K562 (cell line): ENCODE measurements around the gene ZGLP1. TPM values are rescaled to one million over a fixed set of nuclear protein-coding genes. Genes with fewer than 3 reads are reported as not detected.
A peak's percentile ranks its signal among the peaks of the same experiment; 100 is the strongest.

Experiments
- ATF1 ChIP-seq, 2 experiments: fragments of 450-650 bp in 1 of 2; IDR thresholded peaks; 2 replicates each; pipeline ENCODE4 v1.6.1; 2016; ENCODE audit warnings: missing compliant biosample characterization in 1 of 2, missing genetic modification characterization in 1 of 2
- FUS ChIP-seq: fragments of 200-400 bp; formaldehyde crosslinking; optimal IDR thresholded peaks from 2 replicates; pipeline ENCODE3; 2017; ENCODE audit warnings: low read depth, low read length
- HBP1 ChIP-seq: fragments of 450-650 bp; formaldehyde crosslinking; IDR thresholded peaks from 2 replicates; pipeline ENCODE4 v1.4.0; 2022; ENCODE audit warnings: missing genetic modification characterization
- HCFC1 ChIP-seq: IDR thresholded peaks from 2 replicates; pipeline ENCODE4 v1.6.1; 2012; ENCODE audit warnings: low read depth, low read length, improper control_type of control experiment
- MBD2 ChIP-seq: sonication (generic); IDR thresholded peaks from 2 replicates; pipeline ENCODE4 v1.6.1; 2016; ENCODE audit warnings: low read depth, borderline replicate concordance
- MYNN ChIP-seq, 2 experiments: sonication (generic); formaldehyde crosslinking in 1 of 2; IDR thresholded peaks; 2 replicates each; pipeline versions ENCODE4 v1.5.0 to v1.6.1; 2016 to 2020; ENCODE audit warnings: antibody characterized with exemption in 1 of 2, missing genetic modification reagents in 1 of 2
- POLR2A ChIP-seq: fragments of 450-650 bp; conservative IDR thresholded peaks from 2 replicates; pipeline ENCODE4 v1.6.1; 2016
- POLR2AphosphoS5 ChIP-seq: IDR thresholded peaks from 2 replicates; pipeline ENCODE4 v1.6.1; 2011; ENCODE audit warnings: mild to moderate bottlenecking, low read depth, low read length, moderate library complexity; ENCODE audit not compliant: control insufficient read depth, insufficient read depth
- POLR2B ChIP-seq: fragments of 450-650 bp; IDR thresholded peaks from 2 replicates; pipeline ENCODE4 v1.6.1; 2018; ENCODE audit warnings: low read depth; ENCODE audit not compliant: partially characterized antibody
- POLR3A ChIP-seq: IDR thresholded peaks from 2 replicates; pipeline ENCODE4 v1.6.1; 2011; ENCODE audit warnings: borderline replicate concordance, mild to moderate bottlenecking, moderate library complexity; ENCODE audit not compliant: insufficient read length, insufficient read depth; ENCODE audit errors: extremely low read depth
- PTBP1 ChIP-seq: fragments of 200-400 bp; formaldehyde crosslinking; IDR thresholded peaks from 2 replicates; pipeline ENCODE4 v1.6.1; 2017; ENCODE audit warnings: low read depth, low read length
- RBFOX2 ChIP-seq: fragments of 200-400 bp; formaldehyde crosslinking; IDR thresholded peaks from 2 replicates; pipeline ENCODE4 v1.6.1; 2017; ENCODE audit warnings: low read depth, mild to moderate bottlenecking, low read length, moderate library complexity
- SUPT5H ChIP-seq: fragments of 450-650 bp; IDR thresholded peaks from 2 replicates; pipeline ENCODE4 v1.6.1; 2016
- TBL1XR1 ChIP-seq, 2 experiments: IDR thresholded peaks; 2 replicates each; pipeline ENCODE4 v1.6.1; 2012; ENCODE audit warnings: improper control_type of control experiment in 2 of 2, low read length in 2 of 2, mild to moderate bottlenecking in 1 of 2
- TEAD2 ChIP-seq: fragments of 450-650 bp; IDR thresholded peaks from 2 replicates; pipeline ENCODE4 v1.6.1; 2016; ENCODE audit warnings: missing genetic modification characterization, control low read depth, missing compliant biosample characterization
- USF2 ChIP-seq: sonication (generic); formaldehyde crosslinking; IDR thresholded peaks from 2 replicates; pipeline ENCODE4 v1.5.0; 2020; ENCODE audit warnings: missing genetic modification reagents
- polyA plus RNA-seq, 8 experiments: library from polyadenylated mRNA; depleted of rRNA in 4 of 8; stranded (reverse) in 5 of 8; unstranded in 3 of 8; fragments of >200 nt; fragmentation: Nextera tagmentation in 2 of 8; fragmentation: Illumina TruSeq in 1 of 8; extraction: Ambion mirVana in 2 of 8; extraction: Trizol in 1 of 8; gene quantifications; 2 replicates each; pipeline versions ENCODE4 v1.2.1 to v1.2.3, GENCODE V29; 2011 to 2014; ENCODE audit warnings: inconsistent platforms in 1 of 8, missing spikeins in 1 of 8
- total RNA-seq, 7 experiments: library from RNA; depleted of rRNA in 6 of 7; stranded (reverse); fragments of >200 nt in 6 of 7; fragmentation: Illumina TruSeq in 2 of 7; extraction: Trizol in 2 of 7; gene quantifications; 2 replicates each; pipeline versions ENCODE4 v1.2.1 to v1.2.3, GENCODE V29; 2011 to 2021; ENCODE audit warnings: low replicate concordance in 1 of 7

The ZGLP1 gene
- total and polyA plus RNA-seq, 9 of the 15 experiments (the other 6 are each of a cell fraction or from before 2014, with no cell fraction given), result 0.24 to 4.5 (median 2.2) TPM

- TF ChIP-seq USF2 (CRISPR knock-in tag), result no peak
- no peak for TF ChIP-seq FUS
- peak; percentile 70 for TF ChIP-seq POLR2A
- TF ChIP-seq SUPT5H, result peak; percentile 68
- TF ChIP-seq RBFOX2, result peak; percentile 11; the same call in 1 of the 2 replicates
- peak; percentile 14; the same call in 1 of the 2 replicates for TF ChIP-seq MYNN (IDR thresholded peaks at IDR 0.05)
- TF ChIP-seq MYNN (CRISPR knock-in tag; IDR thresholded peaks at IDR 0.05), result no peak
- TF ChIP-seq HBP1, result no peak
- no peak for TF ChIP-seq MBD2
- TF ChIP-seq POLR3A, result no peak
- TF ChIP-seq PTBP1, result no peak
- no peak for TF ChIP-seq HCFC1
- peak; percentile 51 for TF ChIP-seq POLR2B
- TF ChIP-seq TBL1XR1 (IDR thresholded peaks at IDR 0.05; ENCODE audit: low read length in 2 of 2), result no peak
- TF ChIP-seq ATF1 (CRISPR knock-in tag; IDR thresholded peaks at IDR 0.05), result no peak
- TF ChIP-seq ATF1 (tag; IDR thresholded peaks at IDR 0.05), result no peak
- no peak for TF ChIP-seq TEAD2 (tag)
- TF ChIP-seq POLR2AphosphoS5, result peak; percentile 15; the same call in 1 of the 2 replicates
Observed at GRCh38 chr19:10321874-10322835, 12.5 kb upstream of the ZGLP1 start (continued).
